Measurements from ENCODE around the gene TARDBP. TPM values are rescaled to one million over a fixed set of nuclear protein-coding genes. Genes with fewer than 3 reads are reported as not detected.
"Not testable (repeated sequence)": the region's sequence is repeated elsewhere in the genome, so short reads cannot be mapped to it uniquely, and the experiment has no call there.

The TARDBP gene
- total and polyA plus RNA-seq, 2 experiments from 2014 or later, result 80.0 to 129 TPM

- Histone ChIP-seq H3K9me3 (ENCODE audit: low read depth) (no peaks in the 10 kb centered on the region), H3K4me1 (ENCODE audit: insufficient read depth) (no peaks in the 10 kb centered on the region), H3K27me3 (no peaks in the 10 kb centered on the region), H3K36me3 (replicated peaks; ENCODE audit: insufficient read depth, low read depth) (no peaks in the 10 kb centered on the region), H3K4me2 (no peak overlapping the region), H3K79me2 (no peaks in the 10 kb centered on the region), H3K9me2 (replicated peaks; ENCODE audit: insufficient read depth) (no peaks in the 10 kb centered on the region), H4K20me1 (ENCODE audit: insufficient read depth, poor library complexity, severe bottlenecking) (no peaks in the 10 kb centered on the region), H2AFZ (no peak overlapping the region), H3K4me3 (no peak overlapping the region), H3K27ac (no peak overlapping the region)
- DNase-seq (ENCODE audit: low spot score), result no peak
- WGBS (ENCODE audit: low lambda C conversion rate, missing lambda C conversion rate), result 77% methylated on average over 13 of the region's 13 CpGs
- TF ChIP-seq EZH2 (IDR thresholded peaks at IDR 0.05; ENCODE audit: borderline replicate concordance) (no peak), EZH2phosphoT487 (IDR thresholded peaks at IDR 0.05; ENCODE audit: low read depth, severe bottlenecking, unreplicated experiment) (no peak), CTCF (IDR thresholded peaks at IDR 0.05; ENCODE audit: poor library complexity) (no peak)
Observed at GRCh38 chr1:11072216-11072917, 59.9 kb downstream of the TARDBP start.

- H4K20me1 ChIP-seq (ENCODE audit: insufficient read depth, poor library complexity, severe bottlenecking), result not testable (repeated sequence)
Observed at GRCh38 chr1:11073398-11073797, 60.9 kb downstream of the TARDBP start.

More at GRCh38 chr1:11073398-11073797, 60.9 kb downstream of the TARDBP start:
- DNase-seq (ENCODE audit: low spot score); H3K79me2 ChIP-seq; H3K4me2 ChIP-seq; H3K27ac ChIP-seq; H3K9me3 ChIP-seq (ENCODE audit: low read depth); H2AFZ ChIP-seq; H3K9me2 ChIP-seq (replicated peaks; ENCODE audit: insufficient read depth); H3K4me1 ChIP-seq (ENCODE audit: insufficient read depth); H3K4me3 ChIP-seq; H3K27me3 ChIP-seq; H3K36me3 ChIP-seq (replicated peaks; ENCODE audit: insufficient read depth, low read depth): not testable (repeated sequence)
- 97% methylated on average over 7 of the region's 7 CpGs for WGBS (ENCODE audit: low lambda C conversion rate, missing lambda C conversion rate)

Other genes starting within 250 kb of the TARDBP start
- gene CASZ1, start 216.0 kb upstream of the TARDBP start, total RNA-seq, result 3.6 and 6.5 TPM in 2 replicates
- 6.9 and 8.3 TPM in 2 replicates for gene CASZ1, start 216.0 kb upstream of the TARDBP start, polyA plus RNA-seq
- 1.0 and 3.3 TPM in 2 replicates for gene MASP2, start 34.6 kb downstream of the TARDBP start, total RNA-seq
- 9.5 and 16.6 TPM in 2 replicates for gene MASP2, start 34.6 kb downstream of the TARDBP start, polyA plus RNA-seq
- gene SRM, start 47.4 kb downstream of the TARDBP start, total RNA-seq, result 22.7 and 28.6 TPM in 2 replicates
- gene SRM, start 47.4 kb downstream of the TARDBP start, polyA plus RNA-seq, result 186 and 207 TPM in 2 replicates
- gene EXOSC10, start 87.2 kb downstream of the TARDBP start, total RNA-seq, result 42.0 and 47.0 TPM in 2 replicates
- 44.2 and 47.2 TPM in 2 replicates for gene EXOSC10, start 87.2 kb downstream of the TARDBP start, polyA plus RNA-seq
- gene ANGPTL7, start 176.7 kb downstream of the TARDBP start, total RNA-seq, result 19.7 and 25.6 TPM in 2 replicates
- 37.2 and 50.5 TPM in 2 replicates for gene ANGPTL7, start 176.7 kb downstream of the TARDBP start, polyA plus RNA-seq
- 35.8 and 37.7 TPM in 2 replicates for gene MTOR, start 249.9 kb downstream of the TARDBP start, total RNA-seq
- 11.9 and 17.2 TPM in 2 replicates for gene MTOR, start 249.9 kb downstream of the TARDBP start, polyA plus RNA-seq

Measured in hepatocyte (in vitro differentiated cells).